ENCODE measurements around the gene UNG. TPM values are rescaled to one million over a fixed set of nuclear protein-coding genes. Genes with fewer than 3 reads are reported as not detected.

The UNG gene
- total and polyA plus RNA-seq, 9 of the 15 experiments (the other 6 are each of a cell fraction or from before 2014, with no cell fraction given), result 8.4 to 59.8 (median 41.0) TPM

GRCh38 chr12:109097435-109098182 is at the start of gene UNG (continued):
- TF ChIP-seq BRCA1 (IDR thresholded peaks at IDR 0.05) (no peak), BRCA1 (CRISPR knock-in tag; IDR thresholded peaks at IDR 0.05) (no peak), ZBTB2 (IDR thresholded peaks at IDR 0.05) (peak; percentile 95), E2F4 (CRISPR knock-in tag; IDR thresholded peaks at IDR 0.05; ENCODE audit: low read depth) (peak; percentile 97), MNT (conservative IDR thresholded peaks at IDR 0.05) (peak; percentile 100), MGA (IDR thresholded peaks at IDR 0.05) (peak; percentile 87), SIRT6 (IDR thresholded peaks at IDR 0.05; ENCODE audit: low read depth, low read length) (no peak), RBFOX2 (IDR thresholded peaks at IDR 0.05; ENCODE audit: low read depth, low read length) (peak; percentile 80), JUNB (CRISPR knock-in tag; conservative IDR thresholded peaks at IDR 0.05) (no peak)

Measured in K562 (cell line).